Fibroblast of lung (primary cell): Measurements from ENCODE around the gene JOSD2. TPM values are rescaled to one million over a fixed set of nuclear protein-coding genes. Genes with fewer than 3 reads are reported as not detected.

ENCODE experiments used
- DNase-seq, 2 donors: peaks; one replicate each; pipeline versions ENCODE4 v3.0.0 to v3.0.0-alpha.2; 2010; ENCODE audit warnings: low read depth in 2 of 2
- H2AFZ ChIP-seq: 2 replicates; pipeline ENCODE4 v1.5.1; 2012; ENCODE audit warnings: low read length, control low read depth, inconsistent platforms
- H3K27ac ChIP-seq: 2 replicates; pipeline ENCODE4 v1.5.1; 2011; ENCODE audit warnings: low read length, control low read depth; ENCODE audit not compliant: insufficient read depth
- H3K27me3 ChIP-seq: 2 replicates; pipeline ENCODE4 v1.5.1; 2011; ENCODE audit warnings: mild to moderate bottlenecking, low read length; ENCODE audit not compliant: control insufficient read depth, insufficient read depth
- H3K36me3 ChIP-seq: 2 replicates; pipeline ENCODE4 v1.5.1; 2011; ENCODE audit warnings: low read length; ENCODE audit not compliant: control insufficient read depth, insufficient read depth
- H3K4me1 ChIP-seq: 2 replicates; pipeline ENCODE4 v1.5.1; 2011; ENCODE audit warnings: low read length; ENCODE audit not compliant: control insufficient read depth, insufficient read depth; ENCODE audit errors: extremely low read depth
- H3K4me2 ChIP-seq: 2 replicates; pipeline ENCODE4 v1.5.1; 2011; ENCODE audit warnings: low read length, control low read depth; ENCODE audit not compliant: insufficient read depth; ENCODE audit errors: extremely low read depth
- H3K4me3 ChIP-seq, 4 experiments: fragments of 200-600 bp in 1 of 4; sonication (generic) in 1 of 4; replicated peaks in 1 of 4; 2 replicates each; pipeline ENCODE4 v1.5.1; 2011 to 2016; ENCODE audit warnings: low read length in 4 of 4, low read depth in 3 of 4, mild to moderate bottlenecking in 3 of 4, control low read depth in 2 of 4, inconsistent platforms in 1 of 4, mixed read lengths in 1 of 4; ENCODE audit not compliant: insufficient read depth in 1 of 4; ENCODE audit errors: control extremely low read depth in 1 of 4
- H3K79me2 ChIP-seq: 2 replicates; pipeline ENCODE4 v1.5.1; 2012; ENCODE audit warnings: mild to moderate bottlenecking, low read length, inconsistent platforms; ENCODE audit not compliant: control insufficient read depth, insufficient read depth
- H3K9ac ChIP-seq: 2 replicates; pipeline ENCODE4 v1.5.1; 2011; ENCODE audit warnings: mild to moderate bottlenecking, low read length, control low read depth; ENCODE audit not compliant: insufficient read depth
- H3K9me3 ChIP-seq: 2 replicates; pipeline ENCODE4 v1.5.1; 2012; ENCODE audit warnings: low read depth, low read length; ENCODE audit not compliant: control insufficient read depth, insufficient read depth
- H4K20me1 ChIP-seq: 2 replicates; pipeline ENCODE4 v1.5.1; 2011; ENCODE audit warnings: low read length; ENCODE audit not compliant: control insufficient read depth, insufficient read depth; ENCODE audit errors: extremely low read depth
- CTCF ChIP-seq, 2 donors: IDR thresholded peaks in 1 of 2; conservative IDR thresholded peaks in 1 of 2; 1 replicate in 1 of 2; 2 replicates in 1 of 2; pipeline ENCODE4 v1.5.1; 2011 to 2012; ENCODE audit warnings: low read length in 2 of 2, control low read depth in 1 of 2, inconsistent platforms in 1 of 2, low read depth in 1 of 2, mild to moderate bottlenecking in 1 of 2
- EZH2 ChIP-seq: IDR thresholded peaks from 2 replicates; pipeline ENCODE4 v1.5.1; 2012; ENCODE audit warnings: low read length, control low read depth, mild to moderate bottlenecking; ENCODE audit errors: missing control alignments
- polyA plus RNA-seq, 2 donors: library from polyadenylated mRNA; depleted of rRNA in 1 of 2; stranded (reverse) in 1 of 2; unstranded in 1 of 2; fragments of >200 nt; gene quantifications; 2 replicates each; pipeline ENCODE4 v1.2.1, GENCODE V29; 2011 to 2012; ENCODE audit warnings: missing spikeins in 1 of 2
- total RNA-seq: library from RNA; depleted of rRNA; stranded (reverse); fragments of >200 nt; gene quantifications from 2 replicates; pipeline ENCODE4 v1.2.1, GENCODE V29; 2014

Gene JOSD2
- total and polyA plus RNA-seq, 2 donors (not counting 1 experiment from before 2014, with no cell fraction given), result 17.3 to 48.6 TPM

GRCh38 chr19:50549059-50549926 is 38.3 kb upstream of the JOSD2 start:
- H3K27ac ChIP-seq, result no peak overlapping the region
- no peak overlapping the region for H3K4me2 ChIP-seq
- no peak overlapping the region for H3K9ac ChIP-seq
- no peaks in the 10 kb centered on the region for H3K36me3 ChIP-seq
- TF ChIP-seq CTCF (conservative IDR thresholded peaks at IDR 0.05 in 1 of 2, IDR thresholded peaks at IDR 0.05 in 1 of 2; ENCODE audit: low read depth in 1 of 2, low read length in 2 of 2) (no peak), EZH2 (no peak)
- no peaks in the 10 kb centered on the region for H4K20me1 ChIP-seq
- no peak overlapping the region for H3K4me3 ChIP-seq
- H3K4me1 ChIP-seq, result no peaks in the 10 kb centered on the region
- DNase-seq, result no peak
- H3K27me3 ChIP-seq, result no peaks in the 10 kb centered on the region
- no peaks in the 10 kb centered on the region for H3K9me3 ChIP-seq
- H2AFZ ChIP-seq, result no peak overlapping the region
- no peaks in the 10 kb centered on the region for H3K79me2 ChIP-seq

- Histone ChIP-seq H2AFZ (no peak overlapping the region), H3K4me3 (no peak overlapping the region), H3K4me1 (no peaks in the 10 kb centered on the region), H3K4me2 (no peak overlapping the region), H3K79me2 (no peaks in the 10 kb centered on the region), H4K20me1 (no peaks in the 10 kb centered on the region), H3K36me3 (no peaks in the 10 kb centered on the region), H3K27ac (no peak overlapping the region), H3K9ac (no peak overlapping the region), H3K9me3 (no peaks in the 10 kb centered on the region), H3K27me3 (no peaks in the 10 kb centered on the region)
- no peak for TF ChIP-seq EZH2
- no peak for TF ChIP-seq CTCF (conservative IDR thresholded peaks at IDR 0.05 in 1 of 2, IDR thresholded peaks at IDR 0.05 in 1 of 2; ENCODE audit: low read depth in 1 of 2, low read length in 2 of 2)
- DNase-seq, result no peak
These were observed 37.4 kb upstream of the JOSD2 start for GRCh38 chr19:50548191-50549058.
